SW480 (cell line): ENCODE data around the gene HLTF.
"Not testable (repeated sequence)": the region's sequence is repeated elsewhere in the genome, so short reads cannot be mapped to it uniquely, and the experiment has no call there.

ENCODE experiments used
- DNase-seq: peaks from one replicate; pipeline ENCODE4 v3.0.0-alpha.2; 2016; ENCODE audit warnings: low spot score

Gene HLTF

GRCh38 chr3:148991219-148992026 lies 94.9 kb downstream of the HLTF start, which contains the start of gene GYG1:
TSS of gene GYG1 (plus strand) at chr3:148991540. CDS start at chr3:148991641, 101 bp downstream.
- DNase-seq, result peak; percentile 88

DNA sequence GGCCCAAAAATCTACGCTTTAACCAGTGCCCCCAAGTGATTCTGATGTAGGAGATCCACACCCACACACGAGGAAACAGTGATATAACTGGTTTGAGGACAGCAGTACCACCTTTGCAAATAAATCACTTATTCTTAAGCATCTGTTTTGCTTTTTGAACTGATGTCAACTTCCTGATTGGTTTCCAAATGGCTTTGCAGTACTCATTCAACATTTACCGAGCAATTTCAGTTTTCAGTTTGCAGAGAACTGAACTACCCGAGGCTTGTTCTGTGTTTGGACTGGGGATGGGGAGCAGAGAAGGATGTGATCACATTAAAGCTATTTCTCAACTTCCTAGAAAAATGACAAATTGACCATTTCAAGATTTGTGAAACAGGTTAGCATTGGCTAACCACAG lies 96.1 kb downstream of the HLTF start:
- DNase-seq, result no peak

- not testable (repeated sequence) for DNase-seq
Observed at GRCh38 chr3:148987551-148987950, 98.8 kb downstream of the HLTF start.

GRCh38 chr3:148981273-148981672 lies 105.1 kb downstream of the HLTF start:
- DNase-seq, result no peak
